Mammary epithelial cell (primary cell): Measurements from ENCODE around the gene GCLM.

Source experiments
- CTCF ChIP-seq, 2 donors: IDR thresholded peaks in 1 of 2; conservative IDR thresholded peaks in 1 of 2; 2 replicates each; pipeline ENCODE4 v1.5.1; 2011 to 2012; ENCODE audit warnings: inconsistent platforms in 2 of 2, low read length in 2 of 2, mild to moderate bottlenecking in 2 of 2, control low read depth in 1 of 2, low read depth in 1 of 2; ENCODE audit not compliant: insufficient read depth in 1 of 2; ENCODE audit errors: extremely low read depth in 1 of 2
- EZH2 ChIP-seq: IDR thresholded peaks from 2 replicates; pipeline ENCODE4 v1.6.1; 2012; ENCODE audit warnings: low read length, inconsistent platforms, borderline replicate concordance

- TF ChIP-seq CTCF (conservative IDR thresholded peaks at IDR 0.05 in 1 of 2, IDR thresholded peaks at IDR 0.05 in 1 of 2; ENCODE audit: extremely low read depth in 1 of 2, insufficient read depth in 1 of 2, low read depth in 1 of 2, low read length in 2 of 2): peak in 1 of 2 donors; percentile 42
- TF ChIP-seq EZH2: no peak
These were observed 62.8 kb downstream of the GCLM start for GRCh38 chr1:93846206-93846991.
